ENCODE data around the gene KAZN.

The KAZN gene

GRCh38 chr1:14746393-14746792 lies 147.9 kb downstream of the KAZN start:
- no peak for DNase-seq

GRCh38 chr1:14748151-14748550 lies 149.7 kb downstream of the KAZN start:
- no peak for DNase-seq

GRCh38 chr1:14748977-14749376 lies 150.5 kb downstream of the KAZN start:
- DNase-seq = no peak

GRCh38 chr1:14750490-14750889 lies 152.0 kb downstream of the KAZN start:
- DNase-seq = no peak

- no peak for DNase-seq
Observed at GRCh38 chr1:14755518-14756252, 157.2 kb downstream of the KAZN start.

- DNase-seq = no peak
Observed at GRCh38 chr1:14756589-14757285, 158.3 kb downstream of the KAZN start.

GRCh38 chr1:14757286-14757625 lies 158.8 kb downstream of the KAZN start:
- DNase-seq = no peak

GRCh38 chr1:14759042-14759818 lies 160.7 kb downstream of the KAZN start:
- no peak for DNase-seq

- DNase-seq = no peak
Observed at GRCh38 chr1:14759843-14760242, 161.4 kb downstream of the KAZN start.

- DNase-seq = no peak
Observed at GRCh38 chr1:14760780-14761179, 162.3 kb downstream of the KAZN start.

- DNase-seq = no peak
Observed at GRCh38 chr1:14761291-14762153, 163.0 kb downstream of the KAZN start.

GRCh38 chr1:14763977-14764376 lies 165.5 kb downstream of the KAZN start:
- DNase-seq = no peak

- DNase-seq = no peak
Observed at GRCh38 chr1:14765773-14766172, 167.3 kb downstream of the KAZN start.

GRCh38 chr1:14767075-14767474 lies 168.6 kb downstream of the KAZN start:
- no peak for DNase-seq

- DNase-seq = no peak
Observed at GRCh38 chr1:14768582-14769304, 170.3 kb downstream of the KAZN start.

- DNase-seq = no peak
Observed at GRCh38 chr1:14769486-14770274, 171.2 kb downstream of the KAZN start.

GRCh38 chr1:14773396-14774025 lies 175.0 kb downstream of the KAZN start:
- DNase-seq = no peak

- DNase-seq = no peak
Observed at GRCh38 chr1:14774225-14774624, 175.7 kb downstream of the KAZN start.

- no peak for DNase-seq
Observed at GRCh38 chr1:14774988-14775387, 176.5 kb downstream of the KAZN start.

- no peak for DNase-seq
Observed at GRCh38 chr1:14775434-14775833, 176.9 kb downstream of the KAZN start.

Data from CD4-positive, alpha-beta T cell treated with Interleukin-6 for 4 hours (primary cell).